ENCODE data around the gene TAF3.

DNA sequence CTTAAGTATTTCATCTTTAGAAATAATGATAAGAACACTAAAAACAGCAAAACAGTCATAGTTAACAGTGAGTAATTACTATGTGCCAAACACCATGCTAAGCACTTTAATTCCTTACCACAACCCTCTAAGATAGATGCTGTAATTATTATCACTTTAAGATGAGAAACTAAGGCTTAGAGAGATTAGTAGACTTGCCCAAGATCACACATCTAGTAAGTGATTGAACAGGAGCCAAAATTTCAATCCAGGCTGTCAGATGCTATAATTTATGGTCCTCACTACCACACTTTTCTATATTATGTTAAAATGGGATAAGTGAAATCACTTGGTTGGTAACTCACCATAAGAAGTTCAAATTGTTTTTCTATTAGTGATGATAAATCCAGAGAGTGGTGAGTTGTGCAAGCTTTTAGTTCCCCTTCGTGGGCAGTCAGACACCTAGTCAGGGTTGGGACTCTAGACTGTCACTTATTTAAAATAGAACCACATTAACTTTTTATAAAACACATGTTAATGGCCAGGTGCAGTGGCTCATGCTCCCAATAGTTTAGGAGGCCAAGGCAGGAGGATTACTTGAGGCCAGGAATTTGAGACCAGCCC is 150.3 kb downstream of the TAF3 start:
- TF ChIP-seq, protein P1, sequence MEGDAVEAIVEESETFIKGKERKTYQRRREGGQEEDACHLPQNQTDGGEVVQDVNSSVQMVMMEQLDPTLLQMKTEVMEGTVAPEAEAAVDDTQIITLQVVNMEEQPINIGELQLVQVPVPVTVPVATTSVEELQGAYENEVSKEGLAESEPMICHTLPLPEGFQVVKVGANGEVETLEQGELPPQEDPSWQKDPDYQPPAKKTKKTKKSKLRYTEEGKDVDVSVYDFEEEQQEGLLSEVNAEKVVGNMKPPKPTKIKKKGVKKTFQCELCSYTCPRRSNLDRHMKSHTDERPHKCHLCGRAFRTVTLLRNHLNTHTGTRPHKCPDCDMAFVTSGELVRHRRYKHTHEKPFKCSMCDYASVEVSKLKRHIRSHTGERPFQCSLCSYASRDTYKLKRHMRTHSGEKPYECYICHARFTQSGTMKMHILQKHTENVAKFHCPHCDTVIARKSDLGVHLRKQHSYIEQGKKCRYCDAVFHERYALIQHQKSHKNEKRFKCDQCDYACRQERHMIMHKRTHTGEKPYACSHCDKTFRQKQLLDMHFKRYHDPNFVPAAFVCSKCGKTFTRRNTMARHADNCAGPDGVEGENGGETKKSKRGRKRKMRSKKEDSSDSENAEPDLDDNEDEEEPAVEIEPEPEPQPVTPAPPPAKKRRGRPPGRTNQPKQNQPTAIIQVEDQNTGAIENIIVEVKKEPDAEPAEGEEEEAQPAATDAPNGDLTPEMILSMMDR (IDR thresholded peaks at IDR 0.05), result no peak
- TF ChIP-seq EZH2 (IDR thresholded peaks at IDR 0.05; ENCODE audit: borderline replicate concordance, insufficient read depth, low read depth, low read length, poor library complexity, severe bottlenecking), result no peak
